SIG-M5 treated with dmso at 0.1 percent for 504 hours (cell line): Measurements from ENCODE around the gene DSCAM.

Source experiments
- DNase-seq: peaks from one replicate; lab custom pipeline; 2025; ENCODE audit not compliant: unreplicated experiment; lab: John Stamatoyannopoulos, UW

Gene DSCAM

DNA sequence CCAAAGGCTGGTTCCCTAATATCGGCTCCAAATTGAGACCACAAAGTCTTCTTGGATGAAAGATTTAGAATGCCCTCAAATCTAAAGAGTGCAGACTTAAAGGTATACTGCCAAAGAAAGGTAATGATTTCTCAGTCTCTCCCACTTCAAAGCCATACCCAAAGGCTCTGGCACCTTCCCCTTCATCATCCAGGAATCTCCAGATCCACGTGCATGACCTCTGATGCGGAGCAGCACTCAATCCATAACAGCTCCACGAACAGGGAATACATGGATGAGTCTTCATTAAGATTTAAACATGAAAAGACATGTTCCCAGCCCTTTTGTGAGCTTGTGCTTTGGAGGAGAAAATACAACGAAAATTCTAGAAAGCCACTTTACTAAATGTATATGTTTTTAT, 453.9 kb downstream of the DSCAM start:
- no peak for DNase-seq

DNA sequence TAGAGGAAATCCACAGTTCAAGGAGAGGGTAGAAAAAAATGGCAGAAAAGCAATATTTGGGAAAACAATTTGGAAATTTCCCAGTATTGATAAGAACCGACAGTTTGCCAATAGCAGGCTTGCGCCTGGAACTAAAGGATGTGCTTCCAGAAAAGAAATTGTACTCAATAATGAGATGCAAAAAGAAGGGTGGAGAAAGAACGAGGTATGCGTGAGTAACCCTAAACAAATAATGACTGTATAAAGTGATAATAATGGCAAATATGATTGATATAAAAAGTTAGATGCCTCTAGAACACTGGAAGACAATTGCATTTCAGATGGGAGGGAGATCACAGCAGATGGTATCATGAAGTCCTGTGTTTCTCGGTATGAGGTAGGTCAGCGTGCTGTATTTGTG, 458.9 kb downstream of the DSCAM start:
- no peak for DNase-seq

DNA sequence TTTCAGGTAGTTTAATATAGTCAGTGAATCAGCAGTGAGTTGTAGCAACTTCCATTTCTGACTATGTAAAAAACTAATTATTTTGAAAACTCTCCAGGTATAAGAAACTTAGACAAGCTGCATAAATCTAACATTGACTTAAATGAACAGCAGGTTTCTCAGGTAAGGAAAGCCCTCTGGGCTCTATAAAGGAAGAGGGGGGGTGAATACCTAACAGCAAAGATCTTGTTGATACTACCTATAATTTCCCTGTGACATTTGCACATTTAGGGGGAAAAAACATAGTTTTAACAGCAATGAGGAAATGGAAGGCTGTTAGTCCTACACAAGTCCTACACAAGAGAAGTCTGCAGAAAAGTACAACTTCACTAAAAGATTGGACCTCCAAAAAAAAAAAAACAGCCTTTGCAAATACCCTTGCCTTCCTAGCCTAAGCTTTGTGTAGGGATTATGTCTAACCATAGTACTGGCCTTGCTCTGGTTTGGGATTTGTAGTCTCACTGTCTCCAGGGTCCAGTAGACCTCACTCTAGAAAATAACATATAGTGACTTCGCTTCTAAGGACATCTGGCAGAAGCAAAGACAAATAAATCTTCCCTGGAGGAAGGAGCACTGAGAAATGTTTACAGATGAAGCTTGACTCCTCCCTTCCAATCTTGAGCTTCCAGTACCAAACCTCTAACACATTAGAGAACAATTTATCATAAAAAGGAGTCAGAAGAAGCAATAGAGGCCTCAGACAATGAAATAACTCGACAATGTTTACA, 459.8 kb downstream of the DSCAM start:
- DNase-seq = no peak

DNA sequence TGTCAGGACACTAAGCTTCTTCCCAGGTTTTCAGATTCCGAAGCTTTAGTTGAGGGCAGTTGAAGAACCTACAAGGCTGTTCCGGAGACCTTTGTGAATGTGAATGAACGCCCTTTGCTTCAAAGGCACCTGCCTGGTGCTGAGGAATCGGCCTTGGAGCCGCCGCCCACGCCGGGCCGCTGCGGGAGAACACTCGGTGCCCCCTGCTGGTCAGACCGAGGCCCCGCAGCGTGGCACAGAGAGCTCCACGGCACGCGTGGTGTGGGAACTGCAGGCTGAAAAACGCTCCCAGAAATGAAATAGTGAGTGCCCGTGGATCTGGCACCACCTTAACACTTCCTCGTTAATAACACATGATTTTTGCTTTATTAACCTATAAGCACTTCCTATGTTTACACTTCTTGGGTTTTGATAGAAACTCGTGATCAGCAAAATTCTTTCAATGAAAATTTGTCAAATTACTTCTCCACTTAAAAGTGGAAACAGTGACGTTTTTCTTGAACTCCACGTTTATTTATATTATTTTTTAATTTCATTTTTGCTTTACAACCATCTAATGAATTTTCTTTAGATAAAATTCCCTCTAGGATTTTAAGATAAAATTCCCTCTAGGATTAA, 460.6 kb downstream of the DSCAM start:
- peak; percentile 63 for DNase-seq

DNA sequence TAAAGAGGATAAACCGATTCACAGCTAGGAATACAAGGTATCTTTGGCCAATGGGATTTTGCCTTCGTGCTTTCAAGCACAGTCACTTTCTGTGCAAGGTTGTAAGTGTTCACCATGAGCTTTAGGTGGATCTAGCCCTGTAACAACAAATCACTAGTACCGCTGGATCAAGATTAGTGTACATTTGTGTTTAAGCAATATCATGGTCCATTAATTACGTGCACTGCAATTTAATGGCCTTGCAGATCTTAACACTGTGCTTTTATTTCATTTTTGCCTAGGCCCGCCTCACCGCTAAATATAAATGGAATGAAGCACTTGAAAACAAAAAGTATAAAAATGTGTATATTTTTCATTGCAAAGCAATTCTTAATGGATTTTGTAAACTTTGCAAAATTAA, 461.1 kb downstream of the DSCAM start:
- no peak for DNase-seq

DNA sequence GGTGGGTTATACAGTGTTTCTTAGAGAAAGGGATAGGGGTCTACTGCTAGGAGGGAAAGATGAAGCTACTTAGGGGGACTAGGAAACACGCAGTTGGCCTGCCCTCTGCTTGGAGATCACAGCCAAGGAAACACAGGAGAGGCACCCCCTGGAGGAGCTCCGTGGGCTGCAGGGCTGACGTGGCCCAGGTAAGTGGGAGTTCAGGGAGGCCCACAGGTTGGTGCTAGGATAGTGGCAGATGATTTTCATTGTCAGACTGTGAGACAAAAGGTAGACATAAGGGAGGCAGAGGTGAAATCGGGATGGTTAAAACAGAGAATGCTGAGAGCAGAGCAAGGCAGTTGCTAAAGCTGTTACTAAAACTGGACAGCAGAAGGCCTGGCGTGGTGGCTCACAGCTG, 463.0 kb downstream of the DSCAM start:
- DNase-seq = no peak

DNA sequence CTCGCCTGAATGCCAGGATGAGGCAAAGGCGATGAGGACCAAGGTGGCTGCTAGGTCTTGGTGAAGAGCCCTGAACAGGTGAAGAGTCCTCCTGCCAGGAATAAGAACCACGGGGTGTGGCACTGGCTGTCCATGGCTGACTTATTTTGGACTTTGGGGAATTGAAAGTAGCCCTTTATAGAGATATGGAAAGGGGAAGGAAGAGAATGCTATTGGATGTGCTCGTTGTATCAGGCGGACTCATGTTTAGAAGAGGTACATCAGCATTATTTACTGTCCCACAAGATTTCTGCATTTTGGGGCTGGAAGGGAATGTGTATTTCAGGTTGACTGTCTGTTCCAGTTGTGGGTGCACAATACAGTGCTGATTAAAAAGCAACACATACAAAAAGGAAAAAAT, 465.8 kb downstream of the DSCAM start:
- no peak for DNase-seq

DNA sequence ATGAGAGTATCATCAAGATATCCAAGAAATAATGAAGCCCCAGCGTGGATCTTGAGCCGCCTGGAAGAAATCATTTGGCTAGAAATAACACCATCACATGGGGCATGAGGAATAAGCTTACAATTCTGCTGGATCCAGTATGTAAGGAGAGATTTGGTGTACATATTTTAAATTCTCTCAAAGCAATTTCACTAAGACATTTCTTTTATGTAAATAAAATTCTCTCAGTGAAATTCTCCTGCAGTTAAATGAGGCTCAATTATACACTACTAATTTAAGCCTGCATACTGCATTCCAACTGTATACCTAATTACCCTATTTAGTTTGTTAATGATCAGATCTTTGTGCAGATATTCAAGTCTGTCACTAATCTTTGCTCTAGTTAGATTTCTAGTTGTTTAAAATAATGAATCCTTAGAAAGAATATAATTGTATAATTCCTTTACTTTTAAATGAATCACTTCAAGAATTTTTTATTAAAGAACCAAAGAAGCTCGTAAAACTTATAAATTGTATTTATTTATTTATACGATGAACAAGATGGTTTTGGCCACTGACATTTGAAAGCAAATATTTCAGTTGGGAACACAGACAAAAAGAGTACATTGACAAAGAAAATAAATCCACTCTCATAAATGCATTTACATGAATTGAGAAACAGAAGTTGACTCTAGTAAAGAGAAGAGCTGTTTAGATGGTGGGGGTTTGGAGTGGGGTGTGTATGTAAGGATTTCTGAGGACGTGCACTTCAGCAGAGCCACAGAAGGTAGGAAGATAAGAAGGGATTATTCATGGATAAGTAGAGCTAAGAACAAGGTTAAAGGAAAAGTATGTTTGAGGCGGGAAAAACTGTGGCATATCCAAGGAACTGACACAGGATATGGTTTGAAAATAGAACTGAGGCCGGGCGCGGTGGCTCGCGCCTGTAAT, 466.8 kb downstream of the DSCAM start:
- DNase-seq = no peak

DNA sequence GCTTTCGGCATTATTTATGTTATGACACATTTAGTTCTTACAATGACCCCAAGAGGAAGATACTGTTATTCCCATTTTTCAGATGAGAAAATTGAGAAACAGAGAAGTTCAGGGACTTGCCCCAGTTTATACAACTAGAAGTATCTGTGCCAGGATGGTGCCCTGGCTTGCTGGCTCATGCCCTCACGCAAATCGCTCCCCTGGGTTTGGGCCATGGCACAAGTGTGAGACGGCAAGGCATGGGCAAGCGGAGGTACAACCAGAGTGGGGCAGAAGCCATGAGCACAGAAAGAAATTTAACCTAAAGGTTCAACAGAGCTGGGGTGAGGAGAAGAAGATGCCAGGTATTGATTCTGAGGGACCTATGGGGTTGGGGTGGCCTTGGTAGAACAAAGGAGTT, 469.8 kb downstream of the DSCAM start:
- no peak for DNase-seq

DNA sequence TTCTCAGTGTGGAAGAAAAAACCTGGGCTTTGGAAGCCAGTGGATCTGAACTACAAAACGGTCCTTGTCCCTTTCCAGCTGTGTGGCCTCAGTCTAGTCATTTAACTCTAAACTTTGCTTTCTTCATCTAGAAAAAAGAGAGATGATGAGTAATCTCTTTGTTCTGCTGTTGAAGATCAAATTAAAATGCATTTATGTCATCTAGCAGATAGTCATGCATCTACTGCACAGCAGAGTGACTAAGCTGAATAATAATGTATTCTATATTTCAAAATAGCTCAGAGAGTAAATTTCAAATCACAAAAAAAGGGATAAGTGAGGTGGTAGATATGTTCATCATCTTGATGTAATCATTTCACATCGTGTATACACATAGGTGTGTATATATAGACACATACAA, 473.2 kb downstream of the DSCAM start:
- no peak for DNase-seq

DNA sequence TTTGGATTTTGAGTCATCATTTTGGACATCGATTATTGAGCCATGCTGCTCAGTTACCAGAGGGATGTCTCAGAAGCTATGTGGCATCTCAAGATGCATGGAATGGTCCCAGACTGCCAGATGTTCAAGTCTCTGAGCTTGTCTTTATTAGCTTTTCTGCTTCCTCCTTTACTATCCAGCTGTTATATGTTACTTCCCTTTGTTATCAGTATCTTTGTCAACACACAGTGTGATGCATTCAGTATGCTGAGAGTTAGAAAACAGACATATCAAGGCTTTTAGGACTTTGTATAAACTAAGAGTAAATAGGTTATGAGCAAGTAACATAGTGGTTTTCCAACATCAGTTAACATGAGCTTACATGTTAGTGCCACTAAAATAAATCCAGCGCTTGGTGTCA, 474.5 kb downstream of the DSCAM start:
- no peak for DNase-seq

DNA sequence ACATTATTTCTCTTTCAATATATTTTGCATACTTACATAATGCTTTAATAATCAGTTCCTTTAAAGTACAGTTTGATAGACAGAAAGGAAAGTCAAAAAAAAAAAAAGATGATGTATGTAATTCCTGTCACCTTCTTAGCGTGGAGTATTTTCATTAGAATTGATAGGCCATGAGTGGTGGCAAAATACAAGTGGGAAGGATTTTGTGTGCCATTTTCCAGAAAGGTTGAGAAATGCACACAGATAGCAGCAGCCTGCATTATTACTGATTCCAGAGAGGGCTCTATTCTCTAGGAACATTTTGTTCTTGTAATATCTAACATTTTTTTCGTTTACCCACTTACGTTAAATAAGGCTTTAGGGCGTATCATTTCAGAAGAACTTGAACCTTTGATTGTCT, 475.6 kb downstream of the DSCAM start:
- no peak for DNase-seq

DNA sequence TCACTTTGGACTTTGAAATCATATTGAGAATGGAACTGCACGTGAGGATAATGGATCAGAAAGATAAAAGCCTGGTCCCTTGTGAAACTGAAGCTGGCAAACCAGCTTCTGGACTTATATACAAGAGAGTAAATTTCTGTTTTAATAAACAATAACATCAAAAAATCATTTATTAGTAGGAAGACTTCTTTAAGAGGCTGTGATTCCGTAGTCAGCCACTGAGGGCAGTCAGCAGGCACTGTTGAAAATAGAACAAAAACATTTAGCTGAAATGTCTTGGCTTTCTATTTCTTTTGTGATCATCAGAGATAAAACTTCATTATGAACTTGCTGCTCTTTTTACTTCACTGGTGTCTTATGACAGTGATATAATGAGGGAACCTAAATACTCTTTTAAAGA, 490.3 kb downstream of the DSCAM start:
- no peak for DNase-seq

DNA sequence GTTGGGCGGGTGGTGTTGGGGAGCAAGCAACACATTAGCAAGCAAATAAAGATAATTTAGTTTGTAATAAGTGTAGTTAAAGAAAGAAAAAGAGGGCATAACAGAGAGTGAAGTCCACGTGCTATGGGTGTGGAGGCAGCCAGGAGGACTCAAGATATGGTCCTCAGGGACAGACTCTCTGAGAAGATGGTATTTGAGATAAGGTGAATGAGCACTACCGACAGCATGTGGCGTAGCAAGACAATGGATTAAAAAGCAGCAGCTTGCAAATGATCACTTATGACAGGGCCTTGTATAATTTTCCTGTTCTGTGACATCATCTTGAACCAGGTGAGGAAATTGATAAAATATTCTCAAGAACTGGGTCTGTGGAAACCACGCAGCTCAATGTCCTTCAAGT, 491.9 kb downstream of the DSCAM start:
- DNase-seq = no peak

DNA sequence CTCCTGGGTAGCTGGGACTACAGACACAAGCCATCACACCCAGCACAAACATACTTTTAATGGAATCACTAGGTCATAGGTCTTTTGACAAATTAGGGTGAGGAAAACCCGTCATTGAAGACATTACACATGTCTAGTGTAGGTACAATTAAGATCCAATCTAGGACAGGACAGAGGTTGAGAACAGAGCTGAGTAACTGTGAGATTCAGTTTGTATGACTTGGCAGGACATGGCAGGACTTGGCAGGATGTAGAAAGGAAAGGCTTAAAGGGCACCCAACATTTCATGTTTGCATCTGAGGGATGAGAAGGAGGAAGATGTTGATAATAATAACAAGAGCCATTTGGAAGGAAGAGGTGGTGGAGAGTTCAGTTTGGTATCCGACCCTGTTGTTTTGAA, 496.0 kb downstream of the DSCAM start:
- no peak for DNase-seq

DNA sequence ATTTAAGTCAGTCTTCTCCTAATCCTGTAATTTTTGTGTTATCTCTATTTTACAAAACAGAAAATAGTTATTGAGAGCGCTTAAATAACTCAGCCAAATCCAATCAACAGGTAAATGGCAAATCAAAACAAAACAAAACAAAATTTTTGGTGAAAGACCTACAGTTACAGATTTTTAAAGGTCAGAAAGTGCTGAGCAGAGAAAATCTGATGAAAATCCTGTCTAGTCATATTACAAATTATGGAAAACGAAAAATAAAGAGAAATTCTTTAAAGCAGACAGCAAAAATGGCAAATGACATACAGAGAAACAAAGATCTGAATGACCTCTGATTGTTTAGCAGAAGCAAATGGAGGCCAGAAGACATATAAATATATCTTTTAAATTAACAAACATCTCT, 497.4 kb downstream of the DSCAM start:
- DNase-seq = no peak

DNA sequence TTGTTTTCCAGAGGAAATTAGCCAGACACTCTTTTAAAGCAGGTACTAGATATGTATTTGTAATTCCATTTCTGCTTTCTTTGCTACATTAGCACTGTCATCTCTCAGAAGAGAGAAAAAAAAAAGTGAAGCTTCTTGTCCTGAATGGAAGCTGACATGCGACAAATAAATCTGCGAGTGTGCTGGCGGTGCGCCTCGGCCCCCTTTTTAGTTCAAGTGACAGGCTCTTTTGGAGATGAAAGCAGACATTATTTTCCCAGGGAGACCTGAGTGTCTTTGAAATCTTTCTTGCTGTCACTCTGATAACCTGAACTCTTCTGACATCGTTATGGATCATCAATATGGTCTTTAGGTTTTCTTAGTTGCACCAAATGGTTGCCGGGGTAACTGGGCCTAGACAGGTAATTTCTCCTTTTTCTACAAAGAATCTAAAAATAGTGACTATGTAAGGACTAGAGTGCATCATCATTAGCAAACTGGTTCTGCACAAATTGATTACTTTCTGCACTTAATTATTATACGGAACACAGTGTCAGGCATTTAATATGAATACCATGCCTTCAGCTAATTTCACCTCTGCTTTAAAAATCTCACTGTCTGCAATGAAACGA, 501.1 kb downstream of the DSCAM start:
- no peak for DNase-seq

DNA sequence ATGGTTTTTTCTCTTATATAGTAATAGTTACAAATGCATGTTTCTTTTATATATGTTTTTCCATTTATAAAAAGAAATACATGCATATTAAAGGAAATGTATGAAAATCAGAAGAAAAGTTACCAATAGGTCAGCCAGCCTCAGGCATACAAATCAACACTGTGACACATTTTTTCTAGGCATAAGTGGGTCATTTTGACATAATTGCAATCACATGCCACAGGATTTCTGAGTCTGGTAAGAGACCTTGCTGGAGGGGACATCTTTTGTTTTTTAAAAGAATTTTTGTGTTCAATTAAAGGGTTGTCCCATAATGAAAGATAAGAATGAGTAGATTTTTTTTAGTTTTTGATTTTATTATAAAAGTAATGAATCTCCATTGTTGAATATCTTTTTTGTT, 506.6 kb downstream of the DSCAM start:
- no peak for DNase-seq

DNA sequence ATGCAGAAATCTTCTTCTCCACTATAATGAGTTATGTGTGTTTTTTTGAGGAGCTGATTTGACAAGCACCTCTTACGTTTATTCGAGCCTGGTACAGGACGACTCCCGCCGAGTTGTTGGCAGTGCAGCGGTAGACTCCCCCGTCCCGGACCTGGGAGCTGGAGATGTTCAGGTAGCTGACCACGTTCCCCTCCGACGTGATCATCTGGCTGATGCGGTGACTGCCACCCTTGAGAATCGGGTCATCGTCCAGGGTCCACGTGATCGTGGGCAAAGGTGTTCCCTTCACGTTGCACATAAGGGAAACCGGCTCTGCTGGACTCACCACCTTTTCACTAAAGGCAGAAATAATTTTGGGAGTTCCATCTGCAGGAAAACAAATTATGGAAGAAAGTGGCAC, 507.9 kb downstream of the DSCAM start:
- DNase-seq = no peak

DNA sequence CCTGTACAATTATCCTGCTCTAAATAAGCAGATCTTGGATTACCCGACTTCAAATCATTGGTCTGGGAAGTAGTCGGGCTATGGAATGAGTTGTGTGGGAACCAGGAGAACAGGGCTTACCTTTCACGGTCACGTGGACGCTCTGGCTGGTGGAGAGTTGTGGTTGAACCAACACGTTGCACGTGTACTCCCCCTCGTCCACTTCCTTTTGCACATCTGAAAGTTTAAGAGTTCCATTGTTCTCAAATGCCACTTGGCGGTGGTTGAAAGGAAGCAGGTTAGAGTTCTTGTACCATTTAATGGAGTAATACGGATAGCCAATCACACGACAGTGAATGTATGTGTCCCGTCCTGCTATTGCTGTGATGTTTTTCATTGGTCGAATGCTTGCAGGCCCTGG, 509.0 kb downstream of the DSCAM start:
- no peak for DNase-seq

DNA sequence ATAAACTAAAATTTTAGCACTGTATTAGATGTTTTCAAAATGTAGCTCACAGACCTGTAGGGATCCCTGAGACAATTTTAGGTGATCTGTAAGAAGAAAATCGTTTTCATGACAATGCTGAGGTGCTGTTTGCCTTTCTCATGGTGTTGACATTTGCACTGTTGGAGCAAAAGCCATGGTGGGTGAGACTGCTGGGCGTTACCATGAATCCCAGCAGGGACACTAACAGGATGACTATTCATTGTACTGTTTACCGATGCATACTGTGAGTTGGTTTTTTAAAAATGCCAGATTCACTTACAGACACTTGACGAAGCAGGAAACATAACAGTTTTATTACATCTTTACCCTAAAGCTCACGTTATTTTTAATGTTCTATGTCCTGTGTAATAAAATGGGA, 511.3 kb downstream of the DSCAM start:
- DNase-seq = no peak

DNA sequence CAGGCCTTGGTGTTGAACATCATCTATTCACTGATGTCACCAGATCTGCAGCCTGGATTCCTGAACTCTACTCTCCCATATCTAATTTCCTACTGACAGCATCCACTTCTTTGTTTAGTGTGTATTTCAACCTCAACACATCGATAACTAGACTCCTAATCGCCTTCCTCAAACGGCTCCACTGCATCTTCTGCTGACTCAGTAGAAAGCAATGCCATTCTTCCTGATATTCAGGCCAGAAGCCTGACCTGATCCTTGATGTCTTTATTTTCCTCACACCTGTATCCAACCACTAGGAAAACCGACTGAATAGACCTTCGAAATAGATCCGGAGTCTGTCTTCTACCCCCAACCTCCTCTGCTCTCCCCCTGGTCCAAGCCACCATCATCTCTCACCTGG, 512.8 kb downstream of the DSCAM start:
- no peak for DNase-seq
